Measurements from ENCODE around the gene DGCR6. TPM values are rescaled to one million over a fixed set of nuclear protein-coding genes. Genes with fewer than 3 reads are reported as not detected.
A peak's percentile ranks its signal among the peaks of the same experiment; 100 is the strongest.
"Not testable (repeated sequence)": the region's sequence is repeated elsewhere in the genome, so short reads cannot be mapped to it uniquely, and the experiment has no call there.

The DGCR6 gene
- total RNA-seq, 1 donor from 2014 or later = 0.51 TPM

GRCh38 chr22:18931905-18932652 is 26.0 kb downstream of the DGCR6 start:
- DNase-seq (ENCODE audit: low read depth in 2 of 2) = no peak

GRCh38 chr22:18933914-18934313 is 27.8 kb downstream of the DGCR6 start:
- DNase-seq (ENCODE audit: low read depth in 2 of 2) = no peak

GRCh38 chr22:18934688-18935087 is 28.6 kb downstream of the DGCR6 start:
- DNase-seq (ENCODE audit: low read depth in 2 of 2) = not testable (repeated sequence)

GRCh38 chr22:18935889-18936529 is 29.9 kb downstream of the DGCR6 start, which contains the start of gene PRODH:
TSS of gene PRODH (minus strand) at chr22:18936293. CDS start at chr22:18936287, 6 bp downstream.
- no peak for DNase-seq (ENCODE audit: low read depth in 2 of 2)

- DNase-seq (ENCODE audit: low read depth in 2 of 2) = not testable (repeated sequence)
These were observed 32.6 kb downstream of the DGCR6 start for GRCh38 chr22:18938691-18939090.

- DNase-seq (ENCODE audit: low read depth in 2 of 2) = not testable (repeated sequence)
These were observed 41.0 kb downstream of the DGCR6 start for GRCh38 chr22:18947105-18947504.

- DNase-seq (ENCODE audit: low read depth in 2 of 2) = no peak
These were observed 41.8 kb downstream of the DGCR6 start for GRCh38 chr22:18947905-18948304.

- DNase-seq (ENCODE audit: low read depth in 2 of 2) = no peak
These were observed 44.0 kb downstream of the DGCR6 start for GRCh38 chr22:18950141-18950540.

- no peak for DNase-seq (ENCODE audit: low read depth in 2 of 2)
These were observed 45.9 kb downstream of the DGCR6 start for GRCh38 chr22:18952022-18952421.

GRCh38 chr22:18953128-18953527 is 47.0 kb downstream of the DGCR6 start:
- DNase-seq (ENCODE audit: low read depth in 2 of 2) = not testable (repeated sequence)

- peak; percentile 11 to 58 for DNase-seq (ENCODE audit: low read depth in 2 of 2)
These were observed 48.3 kb downstream of the DGCR6 start for GRCh38 chr22:18954303-18954989.

GRCh38 chr22:18954990-18955571 is 49.0 kb downstream of the DGCR6 start:
- no peak for DNase-seq (ENCODE audit: low read depth in 2 of 2)

- no peak for DNase-seq (ENCODE audit: low read depth in 2 of 2)
These were observed 49.6 kb downstream of the DGCR6 start for GRCh38 chr22:18955696-18956095.

GRCh38 chr22:18956121-18956895 is 50.2 kb downstream of the DGCR6 start:
- not testable (repeated sequence) for DNase-seq (ENCODE audit: low read depth in 2 of 2)

- not testable (repeated sequence) for DNase-seq (ENCODE audit: low read depth in 2 of 2)
These were observed 50.8 kb downstream of the DGCR6 start for GRCh38 chr22:18956956-18957355.

- not testable (repeated sequence) for DNase-seq (ENCODE audit: low read depth in 2 of 2)
These were observed 51.7 kb downstream of the DGCR6 start for GRCh38 chr22:18957621-18958320.

GRCh38 chr22:18958321-18958705 is 52.2 kb downstream of the DGCR6 start:
- DNase-seq (ENCODE audit: low read depth in 2 of 2) = not testable (repeated sequence)

GRCh38 chr22:18958738-18959137 is 52.6 kb downstream of the DGCR6 start:
- not testable (repeated sequence) for DNase-seq (ENCODE audit: low read depth in 2 of 2)

GRCh38 chr22:18959266-18959665 is 53.1 kb downstream of the DGCR6 start:
- DNase-seq (ENCODE audit: low read depth in 2 of 2) = not testable (repeated sequence)

- DNase-seq (ENCODE audit: low read depth in 2 of 2) = not testable (repeated sequence)
These were observed 53.6 kb downstream of the DGCR6 start for GRCh38 chr22:18959741-18960140.

All from dermis microvascular lymphatic vessel endothelial cell (primary cell).